Mesenteric fat pad (tissue), 1 donor: ENCODE data around the gene SLC35A1. TPM values are rescaled to one million over a fixed set of nuclear protein-coding genes. Genes with fewer than 3 reads are reported as not detected.
"Not testable (repeated sequence)": the region's sequence is repeated elsewhere in the genome, so short reads cannot be mapped to it uniquely, and the experiment has no call there.

Source experiments
- DNase-seq: peaks from one replicate; pipeline ENCODE4 v3.0.0-alpha.2; 2020; ENCODE audit warnings: low spot score
- long read RNA-seq: library from polyadenylated mRNA; unstranded; transcript quantifications from one replicate; pipeline ENCODE4 v2.0.0, GENCODE V29; 2020
- total RNA-seq: library from RNA; stranded (reverse); fragmentation: NEBNext Ultra II Directional; extraction: Animal tissue kit (Norgen Biotek cat#: 25700); gene quantifications from one replicate; pipeline ENCODE4 v1.2.1, GENCODE V29; 2021
- donor health status: DM: yes; HTN: yes; CAD: no.

Gene SLC35A1
- 12.9 TPM for total RNA-seq
- long read RNA-seq, transcript SLC35A1-201 (8 exons, 1,851 nt) = major isoform, 40 of 50 reads
- long read RNA-seq, partial matches to known transcripts = 1 of 50 reads
- long read RNA-seq, other reads (novel, unspliced or antisense) = 8 of 50 reads

- DNase-seq = peak; percentile 95
Measured at GRCh38 chr6:87472525-87473418, at the start of gene SLC35A1. Gene SLC35A1, plus strand, starts transcription at chr6:87472974. Its CDS starts 30 bp downstream, at chr6:87473004.

GRCh38 chr6:87426789-87427188, 46.0 kb upstream of the SLC35A1 start:
- no peak for DNase-seq

GRCh38 chr6:87430499-87430898, 42.3 kb upstream of the SLC35A1 start:
- DNase-seq = no peak

GRCh38 chr6:87431263-87431662, 41.5 kb upstream of the SLC35A1 start:
- DNase-seq = no peak

GRCh38 chr6:87436435-87436834, 36.3 kb upstream of the SLC35A1 start:
- DNase-seq = no peak

- no peak for DNase-seq
Measured at GRCh38 chr6:87441711-87442110, 31.1 kb upstream of the SLC35A1 start.

GRCh38 chr6:87444362-87444761, 28.4 kb upstream of the SLC35A1 start:
- DNase-seq = no peak

GRCh38 chr6:87465051-87465450, 7.7 kb upstream of the SLC35A1 start:
- no peak for DNase-seq

- DNase-seq = no peak
Measured at GRCh38 chr6:87473419-87473903, 687 bp downstream of the SLC35A1 start.

GRCh38 chr6:87481931-87482330, 9.2 kb downstream of the SLC35A1 start:
- DNase-seq = no peak

GRCh38 chr6:87482366-87482765, 9.6 kb downstream of the SLC35A1 start:
- no peak for DNase-seq

GRCh38 chr6:87483929-87484328, 11.2 kb downstream of the SLC35A1 start:
- no peak for DNase-seq

GRCh38 chr6:87484491-87484890, 11.7 kb downstream of the SLC35A1 start:
- DNase-seq = no peak

GRCh38 chr6:87487555-87487954, 14.8 kb downstream of the SLC35A1 start:
- DNase-seq = no peak

- DNase-seq = not testable (repeated sequence)
Measured at GRCh38 chr6:87489326-87489725, 16.6 kb downstream of the SLC35A1 start.

GRCh38 chr6:87494761-87495422, 22.1 kb downstream of the SLC35A1 start:
- no peak for DNase-seq

- DNase-seq = no peak
Measured at GRCh38 chr6:87498048-87498447, 25.3 kb downstream of the SLC35A1 start.

- DNase-seq = no peak
Measured at GRCh38 chr6:87501809-87502572, 29.2 kb downstream of the SLC35A1 start.

- no peak for DNase-seq
Measured at GRCh38 chr6:87504441-87504840, 31.7 kb downstream of the SLC35A1 start.

GRCh38 chr6:87514831-87515230, 42.1 kb downstream of the SLC35A1 start:
- DNase-seq = no peak

GRCh38 chr6:87518453-87518852, 45.7 kb downstream of the SLC35A1 start:
- no peak for DNase-seq
